ENCODE results near the gene CCDC188. TPM values are rescaled to one million over a fixed set of nuclear protein-coding genes. Genes with fewer than 3 reads are reported as not detected.

Gene CCDC188
- total RNA-seq, 2 experiments from 2014 or later = not detected

GRCh38 chr22:20183823-20184222, 33.0 kb upstream of the CCDC188 start:
- DNase-seq (no peak), ATAC-seq (ENCODE audit: poor library complexity) (no peak)
- H3K36me3 Mint-ChIP-seq (ENCODE audit: low read depth) = no peaks in the 10 kb centered on the region
- H3K27ac ChIP-seq (ENCODE audit: low read depth in 1 of 2, low read length in 2 of 2) = no peak overlapping the region
- TF ChIP-seq CTCF (IDR thresholded peaks at IDR 0.05) = no peak
- ChIA-PET POLR2A (no interaction called here), CTCF (no interaction called here)
- no peak overlapping the region for H3K4me3 ChIP-seq (ENCODE audit: low read length)
- intact Hi-C loops (cut with DNase I, micrococcal nuclease) = loop anchor here in 1 of 2 experiments (5.0 kb wide), 1 partner anchor 33 kb away; no protein-coding TSS in a partner anchor
- H3K4me1 Mint-ChIP-seq (ENCODE audit: low read depth) = no peaks in the 10 kb centered on the region
- no peaks in the 10 kb centered on the region for H3K36me3 ChIP-seq (ENCODE audit: insufficient read depth, low read length)
- H3K9me3 ChIP-seq (ENCODE audit: control insufficient read depth in 1 of 2, insufficient read depth in 1 of 2, low read length in 2 of 2) = no peaks in the 10 kb centered on the region
- H3K9me3 Mint-ChIP-seq = no peaks in the 10 kb centered on the region
- H3K4me3 Mint-ChIP-seq = no peak overlapping the region
- no peaks in the 10 kb centered on the region for H3K4me1 ChIP-seq (ENCODE audit: insufficient read depth, low read length)
- H3K27me3 Mint-ChIP-seq = no peaks in the 10 kb centered on the region
- no peaks in the 10 kb centered on the region for H3K27me3 ChIP-seq (ENCODE audit: control insufficient read depth in 1 of 2, insufficient read depth in 2 of 2, low read length in 2 of 2)
- no peak overlapping the region for H3K27ac Mint-ChIP-seq

GRCh38 chr22:20183101-20183500, 32.2 kb upstream of the CCDC188 start:
- TF ChIP-seq CTCF (IDR thresholded peaks at IDR 0.05) = no peak
- H3K9me3 ChIP-seq (ENCODE audit: control insufficient read depth in 1 of 2, insufficient read depth in 1 of 2, low read length in 2 of 2) = no peaks in the 10 kb centered on the region
- ChIA-PET POLR2A (no interaction called here), CTCF (no interaction called here)
- Mint-ChIP-seq H3K27ac (no peak overlapping the region), H3K27me3 (no peaks in the 10 kb centered on the region), H3K4me3 (no peak overlapping the region), H3K4me1 (ENCODE audit: low read depth) (no peaks in the 10 kb centered on the region), H3K9me3 (no peaks in the 10 kb centered on the region), H3K36me3 (ENCODE audit: low read depth) (no peaks in the 10 kb centered on the region)
- no peaks in the 10 kb centered on the region for H3K4me1 ChIP-seq (ENCODE audit: insufficient read depth, low read length)
- no peak for ATAC-seq (ENCODE audit: poor library complexity)
- H3K36me3 ChIP-seq (ENCODE audit: insufficient read depth, low read length) = no peaks in the 10 kb centered on the region
- H3K27ac ChIP-seq (ENCODE audit: low read depth in 1 of 2, low read length in 2 of 2) = no peak overlapping the region
- no peak for DNase-seq
- no peaks in the 10 kb centered on the region for H3K27me3 ChIP-seq (ENCODE audit: control insufficient read depth in 1 of 2, insufficient read depth in 2 of 2, low read length in 2 of 2)
- intact Hi-C loops (cut with DNase I, micrococcal nuclease) = loop anchor here in 1 of 2 experiments (5.0 kb wide), 1 partner anchor 34 kb away; no protein-coding TSS in a partner anchor
- H3K4me3 ChIP-seq (ENCODE audit: low read length) = no peak overlapping the region

- Histone ChIP-seq H3K27ac (ENCODE audit: low read depth in 1 of 2, low read length in 2 of 2) (no peak overlapping the region), H3K4me3 (ENCODE audit: low read length) (no peak overlapping the region), H3K36me3 (ENCODE audit: insufficient read depth, low read length) (no peaks in the 10 kb centered on the region), H3K4me1 (ENCODE audit: insufficient read depth, low read length) (no peaks in the 10 kb centered on the region), H3K9me3 (ENCODE audit: control insufficient read depth in 1 of 2, insufficient read depth in 1 of 2, low read length in 2 of 2) (no peaks in the 10 kb centered on the region), H3K27me3 (ENCODE audit: control insufficient read depth in 1 of 2, insufficient read depth in 2 of 2, low read length in 2 of 2) (no peaks in the 10 kb centered on the region)
- Mint-ChIP-seq H3K36me3 (ENCODE audit: low read depth) (no peaks in the 10 kb centered on the region), H3K4me3 (no peak overlapping the region), H3K27me3 (no peaks in the 10 kb centered on the region), H3K4me1 (ENCODE audit: low read depth) (no peaks in the 10 kb centered on the region), H3K9me3 (no peaks in the 10 kb centered on the region), H3K27ac (no peak overlapping the region)
- TF ChIP-seq CTCF (IDR thresholded peaks at IDR 0.05) = no peak
- no peak for ATAC-seq (ENCODE audit: poor library complexity)
- DNase-seq = no peak
- CTCF ChIA-PET = no interaction called here
- POLR2A ChIA-PET = no interaction called here
- intact Hi-C loops (cut with DNase I, micrococcal nuclease) = loop anchor here in 1 of 2 experiments (5.0 kb wide), 1 partner anchor 35 kb away; no protein-coding TSS in a partner anchor
Measured at GRCh38 chr22:20182365-20182764, 31.5 kb upstream of the CCDC188 start.

Data from CD4-positive, alpha-beta T cell (primary cell).